Dermis microvascular lymphatic vessel endothelial cell (primary cell): ENCODE measurements around the gene RAP1GAP. TPM values are rescaled to one million over a fixed set of nuclear protein-coding genes. Genes with fewer than 3 reads are reported as not detected.

Experiments used
- DNase-seq, 2 donors: peaks; one replicate each; pipeline versions ENCODE4 v3.0.0 to v3.0.0-alpha.2; 2010; ENCODE audit warnings: low read depth in 2 of 2
- total RNA-seq: library from RNA; depleted of rRNA; stranded (reverse); fragments of >200 nt; gene quantifications from 2 replicates; pipeline ENCODE4 v1.2.1, GENCODE V29; 2014

RAP1GAP gene
- total RNA-seq, 1 donor from 2014 or later, result not detected

DNA sequence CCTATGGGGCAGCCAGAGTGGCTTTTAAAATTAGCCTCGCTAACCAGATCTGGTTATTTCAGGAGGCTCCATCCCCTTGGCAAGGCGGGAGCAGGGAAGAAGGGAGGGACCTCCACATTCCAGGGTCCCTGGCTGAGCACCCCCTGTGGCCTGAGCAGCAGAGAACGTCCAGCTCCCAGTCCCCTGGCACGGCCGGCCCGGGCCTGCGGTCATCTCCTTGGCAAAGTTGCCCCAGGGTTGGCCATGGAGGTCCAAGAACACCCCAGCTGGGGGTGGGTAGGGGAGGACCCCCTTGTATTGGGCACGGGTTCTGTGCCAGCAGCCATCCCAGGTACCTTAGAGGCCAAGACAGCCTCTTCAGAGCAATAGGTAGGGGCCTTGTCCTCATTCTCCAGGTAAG is 75.9 kb downstream of the RAP1GAP start:
- no peak for DNase-seq

DNA sequence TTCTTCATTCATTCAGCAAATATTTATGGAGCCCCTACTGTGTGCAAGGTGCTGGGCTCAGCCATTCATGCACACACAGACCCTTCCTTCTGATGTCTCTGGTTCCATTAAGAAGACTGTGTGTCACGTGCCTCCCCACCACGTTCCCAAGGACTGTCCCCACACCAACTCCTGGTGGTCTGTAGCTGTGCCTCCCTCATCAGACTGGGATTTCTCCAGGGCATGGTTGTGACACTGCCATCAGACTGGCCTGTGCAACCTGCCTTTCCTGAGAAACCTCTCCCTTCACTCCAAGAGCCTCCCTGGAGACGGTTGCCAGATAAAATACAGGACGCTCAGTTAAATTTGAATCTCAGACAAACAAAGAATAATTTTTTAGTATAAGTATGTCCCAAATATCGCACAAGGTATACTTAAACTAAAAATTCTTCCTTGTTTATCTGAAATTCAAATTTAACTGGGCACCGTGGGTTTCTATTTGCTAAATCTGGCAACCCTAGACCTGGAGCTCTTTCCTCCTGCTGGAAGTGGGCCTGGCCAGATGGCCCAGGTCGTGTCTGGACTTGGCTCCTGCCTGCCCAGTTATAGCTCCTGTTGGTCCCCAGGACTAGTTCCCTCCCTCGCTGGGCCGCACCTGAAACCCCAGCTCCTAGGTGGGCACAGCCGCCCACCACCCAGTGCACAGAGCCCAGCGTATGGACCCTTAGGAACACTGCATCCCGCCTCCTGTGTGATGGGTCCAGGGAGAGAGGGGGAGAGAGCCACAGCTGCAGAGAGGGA is 76.9 kb downstream of the RAP1GAP start:
- no peak for DNase-seq

DNA sequence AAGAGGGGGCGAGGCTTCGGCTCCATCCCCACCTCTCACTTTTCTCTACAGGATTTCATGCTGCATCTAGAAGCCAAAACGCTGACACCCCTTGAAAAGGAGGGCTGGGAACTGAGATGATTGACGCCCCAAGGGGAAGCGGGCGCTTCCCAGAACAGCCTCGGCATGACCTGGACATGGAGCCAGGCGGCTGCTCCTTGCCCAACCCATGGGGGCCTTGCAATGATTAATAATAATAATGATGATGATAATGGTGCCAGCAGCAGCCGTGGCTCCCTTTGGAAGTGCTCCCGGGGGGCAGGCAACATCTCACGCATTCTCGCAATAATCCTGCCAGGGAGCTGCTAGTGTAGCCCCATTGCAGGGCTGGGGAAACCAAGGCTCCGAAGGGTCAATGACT is 78.2 kb downstream of the RAP1GAP start:
- no peak for DNase-seq

DNA sequence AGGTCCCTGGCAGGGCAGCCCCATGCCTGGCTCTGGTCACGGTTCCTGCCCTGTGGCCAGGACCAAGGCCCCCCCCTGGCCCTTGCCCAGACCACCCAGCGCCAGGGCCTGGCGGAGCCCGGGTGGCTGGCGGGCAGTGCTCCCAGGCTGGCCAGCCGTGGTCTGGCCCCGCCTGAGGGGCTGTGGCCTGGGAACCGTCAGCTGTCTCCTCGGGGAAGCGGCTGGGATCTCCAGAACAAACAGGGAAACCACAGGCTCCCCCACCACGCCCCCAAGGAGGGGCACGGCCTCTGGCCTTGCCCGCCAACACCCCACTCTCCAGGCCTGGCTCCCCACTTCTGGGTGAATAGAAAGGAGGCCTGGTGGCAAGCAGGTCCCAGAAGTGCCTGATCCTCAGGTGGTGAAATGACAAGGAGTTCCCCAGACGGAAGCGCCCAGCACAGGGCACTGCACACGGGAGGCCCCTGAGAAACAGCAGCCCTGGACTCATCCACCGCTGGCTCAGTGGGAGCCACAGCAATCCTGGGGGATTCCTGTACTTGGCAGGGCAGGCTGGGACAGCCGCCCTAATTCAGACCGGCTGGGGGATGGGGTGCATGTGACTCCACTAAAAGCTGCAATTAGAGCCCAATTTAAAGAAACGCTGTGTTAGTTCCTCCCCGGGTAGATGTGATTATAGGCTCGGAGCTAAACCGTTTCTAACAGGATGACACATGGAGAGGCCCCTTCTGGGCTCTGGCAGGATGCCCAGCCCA is 78.9 kb downstream of the RAP1GAP start:
- DNase-seq, result no peak

DNA sequence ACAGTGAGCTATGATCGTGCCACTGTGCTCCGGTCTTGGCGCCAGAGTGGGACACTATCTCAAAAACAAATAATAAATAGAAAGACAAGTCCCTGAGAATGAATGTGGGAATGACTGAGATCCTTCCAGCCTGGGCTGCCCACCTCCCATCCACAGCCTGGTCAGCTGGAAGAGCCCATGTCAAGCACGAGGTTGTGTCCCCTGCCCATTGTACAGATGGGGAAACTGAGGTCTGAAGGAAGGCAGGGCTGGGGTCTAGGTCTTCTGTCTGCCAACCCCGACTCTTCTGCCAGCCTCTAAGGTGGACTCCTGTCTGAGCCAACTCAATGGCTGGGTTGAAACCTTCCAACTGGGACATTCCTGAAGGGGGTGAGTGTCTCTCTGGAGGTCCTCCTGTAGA is 79.5 kb downstream of the RAP1GAP start:
- no peak for DNase-seq

DNA sequence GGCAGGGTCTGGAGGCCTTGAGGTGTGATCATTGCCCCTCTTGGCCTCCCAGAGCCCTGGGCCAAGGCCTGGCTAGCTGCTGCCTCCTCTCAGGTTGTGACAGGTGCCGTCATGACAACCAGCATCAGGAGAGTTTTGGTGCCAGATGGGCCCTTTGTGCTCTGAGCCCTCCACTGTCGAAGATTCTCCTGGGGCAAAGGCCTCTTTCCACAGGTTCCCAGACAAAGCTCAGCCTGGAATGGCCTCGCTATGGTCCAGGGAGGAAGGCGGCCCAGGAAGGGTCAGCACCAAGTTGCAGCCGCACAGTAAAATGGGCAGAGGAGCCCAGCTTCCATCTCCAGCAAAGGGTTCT is 81.6 kb downstream of the RAP1GAP start:
- DNase-seq, result no peak

DNA sequence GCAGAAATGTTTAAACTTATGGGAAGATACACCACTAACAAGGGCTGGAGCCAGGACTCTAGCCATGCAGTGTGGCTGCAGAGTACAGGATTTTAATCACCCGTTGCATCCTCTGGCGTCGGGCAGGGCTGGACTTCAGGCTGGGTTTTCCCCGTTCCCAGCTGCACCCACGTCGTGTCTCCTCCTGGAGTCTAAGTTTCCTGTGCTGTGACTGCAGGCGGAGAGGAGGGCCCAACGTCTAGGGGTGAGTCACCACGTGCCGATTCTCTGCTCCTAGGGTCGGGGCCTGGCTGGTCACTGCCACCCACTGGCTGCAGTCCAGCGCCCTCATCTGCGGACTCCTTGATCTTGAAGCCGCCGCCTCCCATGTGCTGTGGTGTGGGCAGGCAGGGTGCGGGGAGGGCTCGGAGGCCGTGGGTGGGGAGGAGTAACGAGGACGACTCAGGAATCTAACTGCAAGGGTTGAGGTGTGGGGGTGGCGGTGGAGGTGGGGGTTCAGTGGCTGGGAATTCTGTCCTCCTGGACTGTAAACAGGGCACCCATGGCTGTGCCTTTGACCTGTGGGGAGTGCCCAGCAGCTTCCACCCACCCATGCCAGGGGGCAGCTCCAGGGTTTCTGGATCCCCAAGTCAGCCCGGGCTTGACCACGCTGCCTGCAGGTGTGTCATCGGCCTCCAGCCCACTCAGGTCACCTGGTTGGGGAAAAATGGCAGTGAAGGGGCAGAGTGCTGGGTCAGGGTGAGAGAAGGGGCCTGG is 82.1 kb downstream of the RAP1GAP start:
- peak in 1 of 2 donors; percentile 93 for DNase-seq

DNA sequence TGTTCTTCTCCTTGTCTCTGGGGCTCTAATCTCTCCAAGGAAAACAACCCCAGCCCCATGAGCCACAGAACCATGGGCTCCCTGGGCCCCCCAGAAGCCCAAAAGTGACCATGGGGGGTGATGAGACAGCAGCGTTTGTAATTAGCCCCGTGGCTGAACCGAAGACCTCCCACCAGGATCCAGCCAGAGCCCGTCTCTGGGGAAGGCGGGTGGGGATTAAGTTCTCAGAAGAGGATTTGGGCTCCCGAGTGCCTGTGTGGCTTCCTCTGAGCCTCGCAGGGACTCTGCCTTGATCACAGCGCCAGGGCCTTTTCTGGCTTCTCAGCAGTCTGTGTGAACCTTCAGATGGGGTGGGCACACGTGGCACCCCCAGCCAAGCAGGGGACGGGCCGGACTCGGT is 82.9 kb downstream of the RAP1GAP start:
- DNase-seq, result no peak

DNA sequence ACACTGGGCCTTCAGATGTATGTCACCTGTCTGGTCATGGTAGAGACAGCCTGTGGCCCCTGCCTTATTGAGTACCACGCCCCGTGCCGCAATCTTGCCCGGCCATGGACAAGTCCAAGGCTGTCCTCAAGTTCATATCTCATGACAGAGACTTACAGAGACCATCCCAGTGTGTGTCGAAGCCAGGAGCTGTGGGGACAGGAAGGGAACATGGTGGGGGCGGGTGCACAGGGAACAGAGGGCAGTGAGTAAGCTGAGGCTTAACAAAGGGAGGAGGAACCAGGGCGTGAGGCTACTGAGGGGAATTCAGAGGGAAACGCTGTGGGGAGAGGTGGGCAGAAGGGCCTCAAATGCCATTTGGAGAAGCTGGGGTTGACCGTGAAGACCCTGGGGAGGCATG is 84.1 kb downstream of the RAP1GAP start:
- DNase-seq, result peak in 1 of 2 donors; percentile 70

DNA sequence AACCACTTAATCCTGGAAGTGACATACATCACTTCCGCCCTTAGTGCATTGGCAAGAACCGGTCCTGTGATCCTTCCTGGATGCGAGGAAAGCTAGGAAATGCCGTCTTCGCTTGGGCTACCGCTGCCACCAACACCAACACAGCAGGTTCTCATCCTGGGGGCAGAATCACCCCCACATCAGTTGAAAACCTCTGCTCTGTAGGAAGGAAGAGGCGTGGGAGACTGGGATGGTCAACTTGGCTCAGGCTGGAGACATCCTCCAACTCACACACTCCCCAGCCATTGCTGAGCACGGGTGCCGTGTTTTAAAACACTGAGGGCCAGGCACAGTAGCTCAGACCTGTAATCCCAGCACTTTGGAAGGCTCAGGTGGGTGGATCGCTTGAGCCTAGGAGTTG is 85.1 kb downstream of the RAP1GAP start:
- no peak for DNase-seq

DNA sequence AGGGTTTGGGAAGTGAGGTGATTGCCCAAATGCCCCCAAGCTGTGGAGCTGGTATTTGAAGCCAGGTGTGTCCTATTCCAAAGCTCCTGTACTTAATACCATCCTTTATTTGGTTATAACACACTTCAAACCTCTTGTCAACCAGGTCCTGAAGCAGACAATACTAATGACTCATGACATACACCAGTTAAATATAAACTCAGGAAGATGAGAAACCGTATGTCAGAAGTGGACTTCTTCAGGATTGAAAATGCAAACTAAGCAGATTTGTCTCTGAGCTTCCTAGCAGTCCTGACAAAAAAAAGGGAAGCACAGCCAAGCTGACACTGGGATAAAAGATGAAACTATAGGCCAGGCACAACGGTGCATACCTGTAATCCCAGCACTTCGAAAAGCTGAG is 89.4 kb downstream of the RAP1GAP start:
- peak in 1 of 2 donors; percentile 29 for DNase-seq

DNA sequence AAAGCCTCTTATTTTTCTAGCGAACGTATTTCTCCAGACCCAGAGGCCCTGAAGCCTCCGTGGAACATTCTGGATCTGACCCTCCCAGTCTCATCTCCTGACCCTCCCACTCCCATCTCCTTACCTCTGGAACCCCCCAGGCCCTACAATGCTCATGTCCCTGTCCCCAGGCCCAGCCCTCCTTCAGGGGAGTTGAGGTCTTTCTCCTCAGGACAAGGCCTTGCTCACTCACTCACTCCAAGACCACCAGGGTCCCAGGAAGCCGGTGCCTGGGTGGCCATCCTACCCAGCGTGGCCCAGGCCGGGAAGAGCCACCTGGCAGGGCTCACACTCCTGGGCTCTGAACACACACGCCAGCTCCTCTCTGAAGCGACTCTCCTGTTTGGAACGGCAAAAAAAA is 91.2 kb downstream of the RAP1GAP start:
- DNase-seq, result no peak

DNA sequence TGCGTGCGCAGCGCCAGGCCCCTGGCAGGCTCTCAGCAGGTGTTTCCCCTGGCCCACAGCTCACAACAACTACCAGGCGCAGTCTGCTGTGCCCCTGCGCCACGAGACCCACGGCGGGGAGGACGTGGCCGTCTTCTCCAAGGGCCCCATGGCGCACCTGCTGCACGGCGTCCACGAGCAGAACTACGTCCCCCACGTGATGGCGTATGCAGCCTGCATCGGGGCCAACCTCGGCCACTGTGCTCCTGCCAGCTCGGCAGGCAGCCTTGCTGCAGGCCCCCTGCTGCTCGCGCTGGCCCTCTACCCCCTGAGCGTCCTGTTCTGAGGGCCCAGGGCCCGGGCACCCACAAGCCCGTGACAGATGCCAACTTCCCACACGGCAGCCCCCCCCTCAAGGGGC is 91.8 kb downstream of the RAP1GAP start:
- no peak for DNase-seq

DNA sequence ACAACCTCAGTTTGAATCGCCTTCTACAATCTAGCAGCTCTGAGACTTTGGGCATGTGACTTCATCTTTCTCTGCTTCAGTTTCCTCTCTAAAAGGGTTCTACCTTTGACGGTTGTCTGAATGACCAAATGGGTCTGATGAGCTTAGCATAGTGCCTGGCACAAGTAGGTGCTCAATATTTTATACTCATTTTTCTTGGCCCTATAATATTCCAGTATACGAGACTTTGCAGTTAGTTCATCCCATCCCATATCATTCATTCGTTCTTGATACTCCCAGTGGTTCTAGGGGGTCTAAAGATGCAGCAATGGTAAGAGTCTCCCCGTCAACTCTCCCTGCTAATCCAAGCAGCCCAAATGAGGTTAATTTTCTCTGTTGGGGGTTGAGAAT is 92.4 kb downstream of the RAP1GAP start:
- DNase-seq, result no peak

DNA sequence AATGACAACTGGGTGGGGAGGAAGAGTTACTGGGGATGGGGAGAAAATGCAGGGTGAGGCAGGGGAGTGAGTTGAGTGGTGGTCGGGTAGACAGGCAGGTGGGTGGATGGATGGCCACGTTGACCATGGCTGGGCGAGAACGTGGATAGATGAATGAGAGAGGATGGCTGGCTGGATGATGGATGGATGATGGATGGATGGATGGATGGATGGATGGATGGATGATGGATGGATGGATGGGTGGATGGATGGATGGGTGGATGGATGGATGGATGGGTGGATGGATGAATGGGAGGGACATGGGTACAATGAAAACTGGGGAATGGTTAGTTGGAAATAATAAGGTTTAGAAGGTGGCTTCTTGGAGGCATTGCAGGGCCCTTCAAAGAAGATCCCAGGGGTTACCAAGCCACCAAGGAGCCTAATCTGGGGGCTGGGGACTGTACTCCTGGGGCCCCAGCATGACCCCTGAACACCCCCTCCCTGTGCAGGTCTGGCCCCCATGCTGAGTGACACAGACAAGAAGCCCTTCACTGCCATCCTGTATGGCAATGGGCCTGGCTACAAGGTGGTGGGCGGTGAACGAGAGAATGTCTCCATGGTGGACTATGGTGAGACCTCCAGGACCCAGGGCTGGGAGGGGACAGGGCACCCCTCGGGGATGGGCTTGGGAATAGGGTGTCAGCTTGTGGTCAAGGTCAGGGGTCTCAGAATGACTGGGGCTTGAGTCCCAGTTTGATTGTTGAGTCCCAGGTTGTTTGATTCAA is 92.9 kb downstream of the RAP1GAP start:
- DNase-seq, result no peak

DNA sequence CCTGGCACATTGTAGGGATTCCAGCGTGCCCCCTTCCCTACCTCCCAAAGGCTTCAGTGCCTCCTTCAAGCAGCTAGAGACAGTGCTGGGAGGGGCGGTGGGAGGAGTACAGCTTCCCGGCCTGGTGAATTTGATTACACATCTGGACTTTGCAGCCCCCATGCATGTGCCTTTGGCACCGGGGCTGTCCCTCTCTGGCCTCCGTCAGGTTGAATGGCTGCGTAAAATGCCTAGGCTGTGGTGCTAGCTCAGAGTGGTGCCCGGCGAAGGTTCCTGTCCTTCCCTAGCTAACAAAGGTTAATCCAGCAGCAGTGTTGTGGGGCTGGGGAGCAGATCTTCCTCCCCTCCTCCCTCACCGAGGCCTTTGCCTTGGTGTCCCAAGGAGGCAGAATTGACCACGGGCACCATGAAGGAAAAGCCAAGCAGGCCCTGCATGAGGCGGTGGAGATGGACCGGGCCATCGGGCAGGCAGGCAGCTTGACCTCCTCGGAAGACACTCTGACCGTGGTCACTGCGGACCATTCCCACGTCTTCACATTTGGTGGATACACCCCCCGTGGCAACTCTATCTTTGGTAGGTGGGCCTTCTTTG is 93.7 kb downstream of the RAP1GAP start:
- DNase-seq, result no peak

DNA sequence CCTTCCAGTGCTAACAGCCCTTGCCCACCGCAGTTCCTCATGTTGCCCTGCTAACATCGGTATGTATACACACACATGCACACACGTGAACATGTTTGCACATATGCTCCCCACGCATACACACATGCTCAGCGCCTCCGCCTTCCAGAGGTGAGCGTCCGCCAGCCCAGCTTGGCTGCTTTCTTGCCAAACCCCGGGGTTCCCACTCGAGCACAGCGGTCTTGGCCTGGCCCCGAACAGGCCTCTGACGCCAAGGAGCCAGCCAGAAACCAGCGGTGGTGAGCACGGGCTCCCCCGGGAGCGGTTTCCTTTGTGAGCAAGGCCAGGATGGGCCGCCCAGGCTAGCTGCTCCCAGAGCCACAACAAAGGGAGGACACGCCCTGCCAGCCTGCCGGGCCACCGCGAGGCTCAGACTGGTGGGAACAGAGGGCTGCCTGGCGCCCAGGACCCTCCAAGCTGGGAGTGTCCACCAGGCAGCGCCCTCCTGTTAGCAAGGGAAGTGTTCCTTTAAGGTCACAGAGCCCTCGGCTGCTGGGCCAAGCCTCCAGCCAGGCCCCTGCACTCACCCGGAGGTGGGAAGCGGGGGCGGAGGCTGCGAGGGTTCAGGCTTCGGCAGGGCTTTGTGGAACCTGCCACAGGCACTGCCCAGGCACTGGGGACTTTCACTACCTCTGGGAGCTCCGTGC is 94.5 kb downstream of the RAP1GAP start:
- DNase-seq, result peak; percentile 30 to 83

DNA sequence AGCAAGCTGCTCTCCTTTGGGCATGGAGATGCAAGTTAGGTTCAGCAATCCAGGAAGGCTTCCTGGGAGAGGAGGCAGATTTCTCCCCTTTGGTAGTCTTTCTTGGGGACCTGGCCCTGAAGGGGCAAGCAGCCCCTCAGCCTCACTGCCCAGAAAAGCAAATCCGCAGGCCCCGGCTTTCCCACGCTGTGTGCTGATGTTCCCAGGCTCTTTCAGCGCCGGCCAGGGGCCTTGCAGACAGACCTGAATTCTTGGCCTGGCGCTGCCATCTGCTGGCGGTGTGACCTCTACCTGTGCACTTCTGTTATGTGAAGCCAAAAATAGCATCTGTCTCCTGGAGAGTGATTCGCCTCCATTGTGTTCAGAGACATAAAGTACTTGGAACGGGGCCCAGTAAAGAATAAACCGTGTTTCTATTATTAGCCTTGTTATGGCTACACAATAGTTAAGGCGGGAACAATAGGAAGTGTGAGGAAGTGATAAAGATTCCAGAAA is 95.1 kb downstream of the RAP1GAP start:
- DNase-seq, result peak; percentile 97 to 99

DNA sequence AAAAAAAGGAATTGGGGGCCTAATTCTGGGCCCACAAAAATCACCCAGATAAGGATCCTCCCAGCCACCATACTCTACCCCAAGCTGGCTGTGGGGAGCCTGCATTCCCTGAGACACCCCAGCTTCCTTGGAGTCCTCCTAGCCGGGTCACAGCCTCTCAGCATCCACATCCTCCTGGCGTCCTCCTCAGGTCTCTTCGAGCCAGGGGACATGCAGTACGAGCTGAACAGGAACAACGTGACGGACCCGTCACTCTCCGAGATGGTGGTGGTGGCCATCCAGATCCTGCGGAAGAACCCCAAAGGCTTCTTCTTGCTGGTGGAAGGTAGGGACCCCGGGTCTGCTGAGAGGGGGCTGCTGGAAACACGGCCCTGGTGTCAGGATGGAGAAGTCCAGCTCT is 95.7 kb downstream of the RAP1GAP start:
- DNase-seq, result no peak

DNA sequence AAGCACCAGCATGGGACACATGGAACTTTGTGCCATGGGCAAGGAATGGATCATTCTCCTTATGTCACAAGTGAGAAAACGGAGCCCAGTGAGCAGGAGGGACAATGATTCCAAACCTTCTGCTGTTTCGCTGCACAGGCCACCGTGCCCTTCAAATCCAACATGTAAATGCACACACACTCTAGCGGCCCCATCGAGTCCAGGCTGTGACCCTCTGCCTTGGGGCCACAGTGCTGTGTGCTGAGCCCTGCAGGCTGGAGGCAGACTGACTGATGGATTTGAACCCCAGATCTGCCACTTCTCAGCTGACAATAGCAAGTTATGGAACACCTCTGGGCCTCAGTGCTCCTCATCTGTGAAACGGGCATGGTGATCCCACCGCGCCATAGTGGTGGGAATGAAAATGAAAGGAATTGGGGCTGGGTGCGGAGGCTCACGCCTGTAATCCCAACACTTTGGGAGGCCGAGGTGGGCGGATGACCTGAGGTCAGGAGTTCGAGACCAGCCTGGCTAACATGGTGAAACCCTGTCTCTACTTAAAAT is 96.4 kb downstream of the RAP1GAP start:
- DNase-seq, result no peak
